Aorta (tissue), 5 donors: Measurements from ENCODE around the gene KDM2A. TPM values are rescaled to one million over a fixed set of nuclear protein-coding genes. Genes with fewer than 3 reads are reported as not detected.
"Not testable (repeated sequence)": the region's sequence is repeated elsewhere in the genome, so short reads cannot be mapped to it uniquely, and the experiment has no call there.

Source experiments
- ATAC-seq: fragments of 200-7000 bp; cut with Tn5 transposase; one replicate; pipeline ENCODE4 v1.9.1; 2022; ENCODE audit warnings: moderate library complexity; ENCODE audit not compliant: low FRiP score
- DNase-seq, 2 donors: peaks; one replicate each; pipeline ENCODE4 v3.0.0-alpha.2; 2020
- H3K27ac ChIP-seq, 2 donors: one replicate each; pipeline ENCODE4 v1.5.1; 2013; ENCODE audit warnings: low read length in 2 of 2, mild to moderate bottlenecking in 2 of 2, moderate library complexity in 2 of 2, control low read depth in 1 of 2, inconsistent platforms in 1 of 2, low read depth in 1 of 2
- H3K27me3 ChIP-seq, 2 donors: one replicate each; pipeline ENCODE4 v1.6.1; 2013; ENCODE audit warnings: control low read depth in 1 of 2, low read length in 1 of 2, mild to moderate bottlenecking in 1 of 2, moderate library complexity in 1 of 2; ENCODE audit not compliant: insufficient read depth in 2 of 2, control insufficient read depth in 1 of 2
- H3K36me3 ChIP-seq, 2 donors: one replicate each; pipeline ENCODE4 v1.6.1; 2013; ENCODE audit warnings: control low read depth in 1 of 2, low read length in 1 of 2, mild to moderate bottlenecking in 1 of 2; ENCODE audit not compliant: insufficient read depth in 2 of 2, control insufficient read depth in 1 of 2
- H3K4me1 ChIP-seq, 2 donors: one replicate each; pipeline ENCODE4 v1.6.1; 2013; ENCODE audit warnings: low read length in 2 of 2, control low read depth in 1 of 2, mild to moderate bottlenecking in 1 of 2, moderate library complexity in 1 of 2; ENCODE audit not compliant: insufficient read depth in 2 of 2, control insufficient read depth in 1 of 2
- H3K4me3 ChIP-seq, 2 donors: one replicate each; pipeline ENCODE4 v1.5.1; 2013; ENCODE audit warnings: low read length in 2 of 2, control low read depth in 1 of 2, mild to moderate bottlenecking in 1 of 2
- H3K9me3 ChIP-seq: one replicate; pipeline ENCODE4 v1.6.1; 2013; ENCODE audit warnings: mild to moderate bottlenecking, low read length; ENCODE audit not compliant: control insufficient read depth
- WGBS, 2 donors: extraction: QIAGEN DNeasy Blood & Tissue Kit; methylation state at CpG; one replicate each; pipeline ENCODE4 v1.1.7; 2013; 5-methylcytosine and 5-hydroxymethylcytosine counted together
- intact Hi-C, 2 donors: fragments of 100-400 bp; cut with DNase I; formaldehyde crosslinking; loops; one replicate each; pipeline versions ENCODE4 v1.14.2 to v1.15.0; 2022
- polyA plus RNA-seq, 2 donors: library from polyadenylated mRNA; stranded (reverse); fragments of 200-250 nt; gene quantifications; one replicate each; pipeline ENCODE4 v1.2.3, GENCODE V29; 2013
- total RNA-seq, 2 donors: library from RNA; stranded (reverse); fragmentation: NEBNext Ultra II Directional; extraction: Animal tissue kit (Norgen Biotek cat#: 25700); gene quantifications; one replicate each; pipeline ENCODE4 v1.2.1, GENCODE V29; 2021
- donor health status: healthy with polysubstance abuse.
- donor health status: Bipolar disorder and iron deficiency.
- donor health status: DM: no; HTN: no; CAD: no.
- donor health status: DM: no; HTN: no; CAD: no.
- donor health status: DM: yes; HTN: yes; CAD: no.

KDM2A gene
- total and polyA plus RNA-seq, 4 donors = 11.5 to 106 (median 45.3) TPM

- ATAC-seq = no peak
- H3K27me3 ChIP-seq = no peaks in the 10 kb centered on the region
- no peak overlapping the region for H3K27ac ChIP-seq
- H3K4me3 ChIP-seq = no peak overlapping the region
- 87 to 93% methylated on average over 5 of the region's 5 CpGs for WGBS, 2 donors
- no peak for DNase-seq
- intact Hi-C loops = no loop called here
- H3K9me3 ChIP-seq = no peaks in the 10 kb centered on the region
- peaks cover 6 to 13% of the 10 kb centered on the region in 2 donors for H3K36me3 ChIP-seq
- H3K4me1 ChIP-seq = no peaks in the 10 kb centered on the region
Observed at GRCh38 chr11:67213178-67213621, 94.1 kb downstream of the KDM2A start.

- peaks cover 0 to 4% of the 10 kb centered on the region in 2 donors for H3K36me3 ChIP-seq
- ATAC-seq = no peak
- no peaks in the 10 kb centered on the region for H3K4me1 ChIP-seq
- H3K27me3 ChIP-seq = no peaks in the 10 kb centered on the region
- no peak overlapping the region for H3K27ac ChIP-seq
- H3K4me3 ChIP-seq = no peak overlapping the region
- H3K9me3 ChIP-seq = no peaks in the 10 kb centered on the region
- intact Hi-C loops = no loop called here
- 89% methylated on average over 8 of the region's 8 CpGs for WGBS, 2 donors
- no peak for DNase-seq
Observed at GRCh38 chr11:67227726-67228125, 108.7 kb downstream of the KDM2A start.

DNA sequence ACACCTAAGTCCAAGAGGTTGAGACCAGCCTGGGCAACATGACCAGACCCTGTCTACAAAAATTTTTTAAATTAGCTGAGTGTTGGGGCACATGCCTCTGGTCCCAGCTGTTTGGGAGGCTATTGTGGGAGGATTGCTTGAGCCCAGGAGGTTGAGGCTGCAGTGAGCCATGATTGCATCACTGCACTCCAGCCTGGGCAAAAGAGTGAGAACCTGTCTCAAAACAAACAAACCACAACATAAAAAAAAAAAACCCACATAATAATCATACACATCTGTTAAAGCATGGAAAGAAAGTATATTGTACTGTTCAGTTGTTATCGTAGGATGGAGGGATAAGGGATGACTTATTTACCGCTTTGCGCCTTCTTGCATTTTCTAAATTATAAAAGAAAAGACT lies 111.3 kb downstream of the KDM2A start:
- no peaks in the 10 kb centered on the region for H3K27me3 ChIP-seq
- intact Hi-C loops = loop anchor here in 1 of 2 donors (10.0 kb wide), 1 partner anchor 106 kb away; no protein-coding TSS in a partner anchor
- 97% methylated on average over 3 of the region's 3 CpGs for WGBS, 2 donors
- peaks cover 0 to 4% of the 10 kb centered on the region in 2 donors for H3K36me3 ChIP-seq
- DNase-seq (no peak), ATAC-seq (no peak)
- no peaks in the 10 kb centered on the region for H3K4me1 ChIP-seq
- H3K27ac ChIP-seq = no peak overlapping the region
- no peaks in the 10 kb centered on the region for H3K9me3 ChIP-seq
- no peak overlapping the region for H3K4me3 ChIP-seq

DNA sequence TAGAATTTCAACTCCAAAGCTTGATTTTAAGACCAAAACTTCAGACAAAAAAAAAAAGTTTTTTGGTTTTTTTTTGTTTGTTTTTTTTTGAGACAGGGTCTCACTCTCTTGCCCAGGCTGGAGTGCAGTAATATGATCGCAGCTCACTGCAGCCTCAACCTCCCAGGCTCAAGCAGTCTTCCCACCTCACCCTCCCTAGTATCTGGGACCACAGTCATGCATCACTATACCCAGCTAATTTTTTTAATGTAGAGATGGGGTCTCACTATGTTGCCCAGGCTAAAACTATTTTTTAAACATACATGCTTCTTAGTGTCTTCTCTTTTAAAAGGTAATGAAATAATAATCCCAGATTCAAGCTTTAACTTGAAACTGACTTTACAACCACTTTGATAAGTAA lies 111.8 kb downstream of the KDM2A start:
- H3K36me3 ChIP-seq = peaks cover 0 to 4% of the 10 kb centered on the region in 2 donors
- DNase-seq (no peak), ATAC-seq (no peak)
- 91 to 96% methylated on average over 1 of the region's 1 CpG for WGBS, 2 donors
- no peaks in the 10 kb centered on the region for H3K9me3 ChIP-seq
- no peak overlapping the region for H3K27ac ChIP-seq
- intact Hi-C loops = loop anchor here in 1 of 2 donors (10.0 kb wide), 1 partner anchor 106 kb away; no protein-coding TSS in a partner anchor
- no peaks in the 10 kb centered on the region for H3K4me1 ChIP-seq
- no peaks in the 10 kb centered on the region for H3K27me3 ChIP-seq
- H3K4me3 ChIP-seq = no peak overlapping the region

DNA sequence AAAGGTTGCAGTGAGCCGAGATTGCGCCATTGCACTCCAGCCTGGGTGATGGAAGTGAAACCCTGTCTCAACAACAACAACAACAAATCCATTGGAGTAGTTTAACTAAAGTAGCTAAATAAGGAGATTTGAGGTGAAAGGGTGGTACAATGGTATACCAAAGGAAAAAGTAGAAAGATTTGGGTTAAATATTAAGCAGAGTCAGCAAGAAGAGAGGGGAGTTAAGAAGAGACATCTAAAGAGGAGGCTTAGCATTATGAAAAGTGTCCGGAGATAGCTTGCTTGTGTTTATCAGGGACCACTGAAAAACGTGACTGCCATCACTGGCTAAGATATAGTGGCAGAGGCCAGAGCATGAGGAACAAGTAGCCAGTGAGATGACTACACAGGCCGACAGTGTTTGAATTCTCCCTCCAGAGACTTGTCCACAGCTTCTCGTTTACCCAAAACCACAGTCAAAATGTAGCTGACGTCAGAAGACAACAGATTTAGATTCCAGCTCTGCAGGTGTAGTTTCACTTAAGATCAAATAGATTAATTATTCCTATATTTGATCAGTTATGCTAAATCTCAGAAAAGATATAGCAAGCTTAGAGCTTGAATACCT lies 114.6 kb downstream of the KDM2A start:
- H3K9me3 ChIP-seq = no peaks in the 10 kb centered on the region
- DNase-seq = no peak
- 76% methylated on average over 7 of the region's 7 CpGs for WGBS, 2 donors
- no peak for ATAC-seq
- H3K4me1 ChIP-seq = no peaks in the 10 kb centered on the region
- no peak overlapping the region for H3K27ac ChIP-seq
- intact Hi-C loops = loop anchor here in 1 of 2 donors (10.0 kb wide), 1 partner anchor 109 kb away; no protein-coding TSS in a partner anchor
- no peaks in the 10 kb centered on the region for H3K27me3 ChIP-seq
- peaks cover 0 to 4% of the 10 kb centered on the region in 2 donors for H3K36me3 ChIP-seq
- no peak overlapping the region for H3K4me3 ChIP-seq

DNA sequence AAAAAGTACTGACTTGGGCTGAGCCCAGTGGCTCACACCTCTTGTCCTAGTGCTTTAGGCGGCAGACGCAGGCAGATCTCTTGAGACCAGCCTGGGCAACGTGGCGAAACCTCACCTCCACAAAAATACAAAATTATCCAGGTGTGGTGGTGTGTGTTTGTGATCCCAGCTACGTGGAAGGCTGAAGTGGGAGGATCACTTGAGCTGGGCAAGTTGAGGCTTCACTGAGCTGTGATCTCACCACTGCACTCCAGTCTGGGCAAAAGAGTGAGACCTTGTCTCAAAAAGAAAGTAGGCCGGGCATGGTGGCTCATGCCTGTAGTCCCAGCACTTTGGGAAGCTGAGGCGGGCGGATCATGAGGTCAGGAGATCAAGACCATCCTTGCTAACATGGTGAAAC lies 115.5 kb downstream of the KDM2A start:
- H3K36me3 ChIP-seq, H3K9me3 ChIP-seq, H3K4me1 ChIP-seq, ATAC-seq, H3K27ac ChIP-seq, H3K4me3 ChIP-seq, DNase-seq, H3K27me3 ChIP-seq: not testable (repeated sequence)
- WGBS, 2 donors = 93 to 94% methylated on average over 8 of the region's 8 CpGs
- intact Hi-C loops = loop anchor here in 1 of 2 donors (10.0 kb wide), 1 partner anchor 110 kb away; no protein-coding TSS in a partner anchor

DNA sequence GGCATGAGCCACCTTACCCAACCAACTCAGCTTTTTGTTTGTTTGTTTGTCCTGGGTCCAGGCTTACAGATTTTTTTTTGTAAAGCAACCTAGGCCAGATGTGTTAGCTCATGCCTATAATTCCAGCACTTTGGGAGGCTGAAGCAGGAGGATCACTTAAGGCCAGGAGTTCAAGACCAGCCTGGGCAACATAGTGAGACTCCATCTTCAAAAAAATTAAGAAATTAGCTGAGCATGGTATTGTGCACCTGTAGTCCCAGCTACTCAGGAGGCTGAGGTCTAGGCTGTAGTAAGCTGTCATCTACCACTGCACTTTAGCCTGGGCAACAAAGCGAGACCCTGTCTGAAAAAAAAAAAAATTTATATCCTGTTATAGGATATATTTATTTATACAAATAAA lies 118.5 kb downstream of the KDM2A start:
- no peak for DNase-seq
- Histone ChIP-seq H3K36me3 (no peaks in the 10 kb centered on the region), H3K4me3 (no peak overlapping the region), H3K27ac (no peak overlapping the region), H3K4me1 (peaks cover 1 to 3% of the 10 kb centered on the region in 2 donors), H3K27me3 (no peaks in the 10 kb centered on the region), H3K9me3 (no peaks in the 10 kb centered on the region)
- no peak for ATAC-seq
- intact Hi-C loops = loop anchor here in 1 of 2 donors (10.0 kb wide), 1 partner anchor 113 kb away; no protein-coding TSS in a partner anchor
- 99 to 100% methylated on average over 1 of the region's 1 CpG for WGBS, 2 donors

GRCh38 chr11:67238894-67239782 lies 120.1 kb downstream of the KDM2A start:
- Histone ChIP-seq H3K27ac (peak overlapping the region in 1 of 2 donors; percentile 85), H3K36me3 (no peaks in the 10 kb centered on the region), H3K4me1 (peaks cover 1 to 3% of the 10 kb centered on the region in 2 donors), H3K4me3 (no peak overlapping the region), H3K9me3 (no peaks in the 10 kb centered on the region), H3K27me3 (no peaks in the 10 kb centered on the region)
- intact Hi-C loops = loop anchor here in 1 of 2 donors (10.0 kb wide), 1 partner anchor 114 kb away; no protein-coding TSS in a partner anchor
- WGBS, 2 donors = 10 to 13% methylated on average over 10 of the region's 10 CpGs
- no peak for DNase-seq
- ATAC-seq = no peak
